A549 (cell line): Measurements from ENCODE around the gene TSNAXIP1. TPM values are rescaled to one million over a fixed set of nuclear protein-coding genes. Genes with fewer than 3 reads are reported as not detected.
"Not testable (repeated sequence)": the region's sequence is repeated elsewhere in the genome, so short reads cannot be mapped to it uniquely, and the experiment has no call there.

Source experiments
- ATAC-seq, 2 experiments: fragments of 200-7000 bp in 1 of 2; fragments of >200 bp in 1 of 2; cut with Nextera tagmentation in 1 of 2; cut with Tn5 transposase in 1 of 2; 3 replicates each; pipeline versions ENCODE4 v1.8.0 to v1.9.1; 2018 to 2020; ENCODE audit warnings: mild to moderate bottlenecking in 1 of 2, moderate library complexity in 1 of 2
- CTCF ChIA-PET: fragments of 300-600 bp; sonication (Branson Sonifier 250); formaldehyde crosslinking; extraction: SDS; loops from one replicate; lab custom pipeline; 2021; ENCODE audit warnings: antibody characterized with exemption, inconsistent platforms; lab: Yijun Ruan, JAX
- POLR2A ChIA-PET: fragments of 350-600 bp; formaldehyde crosslinking; extraction: SDS; loops from one replicate; lab custom pipeline; 2021; ENCODE audit warnings: antibody characterized with exemption, inconsistent platforms; lab: Yijun Ruan, JAX
- DNase-seq, 2 experiments: peaks; one replicate each; pipeline versions ENCODE4 v3.0.0 to v3.0.0-alpha.2; 2011 to 2016; ENCODE audit warnings: low read depth in 1 of 2, low spot score in 1 of 2
- FAIRE-seq: peaks from 2 replicates; lab custom pipeline; 2011; peaks lifted over from hg19 to GRCh38; lab: Jason Lieb, UNC
- H3K27ac ChIP-seq, 2 experiments: fragments of >200 bp; sonication (Bioruptor Twin); formaldehyde crosslinking; 3 replicates each; pipeline ENCODE4 v1.5.1; 2016 to 2017
- H3K4me1 ChIP-seq: fragments of >200 bp; sonication (Bioruptor Twin); formaldehyde crosslinking; 3 replicates; pipeline ENCODE4 v1.6.1; 2016
- H3K4me2 ChIP-seq: fragments of >200 bp; sonication (Bioruptor Twin); formaldehyde crosslinking; 3 replicates; pipeline ENCODE4 v1.6.1; 2016
- H3K4me3 ChIP-seq: fragments of >200 bp; sonication (Bioruptor Twin); formaldehyde crosslinking; 3 replicates; pipeline ENCODE4 v1.5.1; 2016
- H3K9me3 ChIP-seq: fragments of >200 bp; sonication (Bioruptor Twin); formaldehyde crosslinking; 3 replicates; pipeline ENCODE4 v1.6.1; 2016
- CBX8 ChIP-seq: fragments of 200-600 bp; sonication (generic); IDR thresholded peaks from 2 replicates; pipeline ENCODE4 v1.6.1; 2016
- EHMT2 ChIP-seq: fragments of 200-600 bp; sonication (generic); IDR thresholded peaks from 2 replicates; pipeline ENCODE4 v1.6.1; 2016; ENCODE audit warnings: antibody characterized with exemption, low read depth, mild to moderate bottlenecking, moderate library complexity
- EP300 ChIP-seq, 2 experiments: fragments of >200 bp; sonication (Bioruptor Twin); formaldehyde crosslinking; IDR thresholded peaks; 2 replicates in 1 of 2; 3 replicates in 1 of 2; pipeline ENCODE4 v1.6.1; 2016 to 2017
- FOSB ChIP-seq: fragments of 250-450 bp; sonication (Bioruptor Pico); IDR thresholded peaks from 2 replicates; pipeline ENCODE4 v1.5.0; 2020; ENCODE audit warnings: mild to moderate bottlenecking, moderate library complexity
- FOXS1 ChIP-seq: fragments of 250-450 bp; sonication (Bioruptor Pico); IDR thresholded peaks from 2 replicates; pipeline ENCODE4 v1.5.0; 2020; ENCODE audit warnings: mild to moderate bottlenecking, moderate library complexity
- HEYL ChIP-seq: fragments of 250-450 bp; sonication (Bioruptor Pico); IDR thresholded peaks from 2 replicates; pipeline ENCODE4 v1.8.0; 2021; ENCODE audit warnings: mild to moderate bottlenecking, moderate library complexity
- HOXA7 ChIP-seq: fragments of 250-450 bp; sonication (Bioruptor Pico); IDR thresholded peaks from 2 replicates; pipeline ENCODE4 v1.5.0; 2020; ENCODE audit warnings: mild to moderate bottlenecking, moderate library complexity
- HOXB5 ChIP-seq: fragments of 250-450 bp; sonication (Bioruptor Pico); IDR thresholded peaks from 2 replicates; pipeline ENCODE4 v1.5.0; 2020; ENCODE audit warnings: mild to moderate bottlenecking, moderate library complexity
- JUN ChIP-seq, 2 experiments: fragments of >200 bp; sonication (Bioruptor Twin); formaldehyde crosslinking; IDR thresholded peaks; 2 replicates in 1 of 2; 3 replicates in 1 of 2; pipeline ENCODE4 v1.6.1; 2016 to 2017
- KDM1A ChIP-seq: fragments of 200-600 bp; sonication (generic); IDR thresholded peaks from 2 replicates; pipeline ENCODE4 v1.6.1; 2016; ENCODE audit warnings: low read depth, mild to moderate bottlenecking
- KDM5A ChIP-seq: fragments of 200-600 bp; sonication (generic); IDR thresholded peaks from 2 replicates; pipeline ENCODE4 v1.6.1; 2016; ENCODE audit warnings: antibody characterized with exemption, mild to moderate bottlenecking
- RCOR1 ChIP-seq: fragments of 150-350 bp; IDR thresholded peaks from 2 replicates; pipeline ENCODE4 v1.6.1; 2014; ENCODE audit warnings: antibody characterized with exemption, low read length, low read depth
- SREBF2 ChIP-seq: fragments of 450-650 bp; IDR thresholded peaks from 2 replicates; pipeline ENCODE4 v1.6.1; 2014; ENCODE audit warnings: mild to moderate bottlenecking, moderate library complexity
- TP53 ChIP-seq: fragments of 250-450 bp; sonication (Bioruptor Pico); IDR thresholded peaks from 2 replicates; pipeline ENCODE4 v1.5.0; 2021; ENCODE audit warnings: mild to moderate bottlenecking, moderate library complexity
- ZFP36 ChIP-seq: fragments of 450-650 bp; IDR thresholded peaks from 2 replicates; pipeline ENCODE4 v1.6.1; 2014; ENCODE audit warnings: borderline replicate concordance; ENCODE audit not compliant: partially characterized antibody
- ZSCAN20 ChIP-seq: fragments of 250-450 bp; sonication (Bioruptor Pico); IDR thresholded peaks from 2 replicates; pipeline ENCODE4 v1.8.0; 2022; ENCODE audit warnings: mild to moderate bottlenecking, moderate library complexity
- WGBS: methylation state at CpG from one replicate; pipeline ENCODE4 v1.1.6; 2017; ENCODE audit errors: missing lambda C conversion rate; 5-methylcytosine and 5-hydroxymethylcytosine counted together
- polyA plus RNA-seq, 4 experiments: library from polyadenylated mRNA; depleted of rRNA in 3 of 4; stranded (reverse); fragments of >200 nt; fragmentation: RNase III in 1 of 4; extraction: RNeasy Plus Mini Kit Qiagen cat#74134 plus additional on column Dnase treatment in 1 of 4; gene quantifications; 2 replicates in 3 of 4; 3 replicates in 1 of 4; pipeline ENCODE4 v1.2.3, GENCODE V29; 2011 to 2017
- TF ChIP-seq, protein P1 (sequence below): fragments of >200 bp; sonication (Bioruptor Twin); formaldehyde crosslinking; IDR thresholded peaks from 2 replicates; pipeline ENCODE4 v1.6.1; 2016
- TF ChIP-seq, protein P2 (sequence below): IDR thresholded peaks from 2 replicates; pipeline ENCODE4 v1.6.1; 2012
- TF ChIP-seq, protein P3 (sequence below): fragments of 450-650 bp; IDR thresholded peaks from 2 replicates; pipeline ENCODE4 v1.6.1; 2014; ENCODE audit warnings: antibody characterized with exemption
- TF ChIP-seq, protein P4 (sequence below): fragments of 250-450 bp; sonication (Bioruptor Pico); IDR thresholded peaks from 2 replicates; pipeline ENCODE4 v1.5.0; 2021; ENCODE audit warnings: mild to moderate bottlenecking, moderate library complexity, borderline replicate concordance
- TF ChIP-seq, protein P5 (sequence below): fragments of >200 bp; sonication (Bioruptor Twin); formaldehyde crosslinking; IDR thresholded peaks from 3 replicates; pipeline ENCODE4 v1.5.1; 2016

Gene TSNAXIP1
- polyA plus RNA-seq, 2 of the 4 experiments (the other 2 are of a cell fraction), result 0.68 to 1.1 TPM

DNA sequence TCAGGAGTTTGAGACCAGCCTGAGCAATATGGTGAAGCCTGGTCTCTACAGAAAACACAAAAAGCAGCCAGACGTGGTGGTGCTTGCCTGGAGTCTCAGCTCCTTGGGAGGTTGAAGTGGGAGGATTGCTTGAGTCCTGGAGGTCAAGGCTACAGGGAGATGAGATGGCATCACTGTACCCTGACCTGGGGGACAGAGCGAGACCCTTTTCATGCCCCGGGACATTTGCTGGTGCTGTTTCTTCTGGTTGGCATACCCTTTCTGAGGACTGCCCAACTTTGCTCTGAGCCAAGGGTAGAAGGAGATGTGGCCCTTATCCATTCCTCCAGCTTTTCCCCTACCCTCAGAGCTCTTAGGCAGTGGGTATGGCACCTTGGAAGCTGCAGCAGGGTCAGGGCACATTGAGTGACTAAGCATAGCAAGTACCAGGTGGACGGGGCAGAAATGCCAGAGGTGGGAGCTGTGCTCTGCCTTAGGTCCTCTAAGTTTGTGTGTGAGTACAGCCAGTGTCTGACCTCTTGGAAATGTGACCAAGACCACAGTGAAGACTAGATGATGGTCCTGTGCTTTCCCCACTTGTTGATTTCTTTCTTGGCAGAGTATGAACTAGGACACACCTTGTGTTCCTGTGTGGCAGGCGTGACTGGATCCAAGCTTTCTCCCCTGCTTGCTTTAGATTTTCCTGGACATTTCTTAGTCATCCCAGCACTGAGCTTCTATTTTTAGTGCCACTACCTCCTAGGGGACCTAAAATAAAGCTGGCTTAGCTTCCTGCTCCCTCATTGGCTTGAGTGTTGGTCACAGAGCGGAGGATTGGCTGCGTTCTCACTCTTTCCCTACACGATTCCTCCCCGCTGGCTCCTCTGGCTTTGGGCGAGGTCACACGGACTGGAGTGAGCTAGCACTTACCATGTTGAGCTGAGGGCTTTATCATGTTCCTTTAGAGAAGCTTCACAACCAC, 56.2 kb downstream of the TSNAXIP1 start:
- H3K9me3 ChIP-seq, result no peaks in the 10 kb centered on the region
- ChIA-PET POLR2A (interaction anchor here (2.0 kb wide), 1 partner anchor 10 kb away, joined by 5 read pairs; the partner anchor contains the start of gene EDC4), CTCF (interaction anchor here (0.8 to 9.3 kb wide), 12 partner anchors 10 to 382 kb away, joined by 3 to 86 read pairs (median 4); partner anchors contain the start of genes ATP6V0D1 and NRN1L)
- ATAC-seq (peak; percentile 6 to 7; a peak in 2 of 6 replicates), FAIRE-seq (no peak), DNase-seq (no peak)
- peak overlapping the region in 1 of 2 experiments; percentile 20; a peak in 1 of 6 replicates for H3K27ac ChIP-seq
- no peak overlapping the region for H3K4me3 ChIP-seq
- H3K4me1 ChIP-seq, result peaks cover 42% of the 10 kb centered on the region
- WGBS, result 90% methylated on average over 11 of the region's 11 CpGs
- no peak for TF ChIP-seq KDM5A
- TF ChIP-seq RCOR1, result no peak
- H3K4me2 ChIP-seq, result peak overlapping the region; percentile 33; the same call in 2 of the 3 replicates

DNA sequence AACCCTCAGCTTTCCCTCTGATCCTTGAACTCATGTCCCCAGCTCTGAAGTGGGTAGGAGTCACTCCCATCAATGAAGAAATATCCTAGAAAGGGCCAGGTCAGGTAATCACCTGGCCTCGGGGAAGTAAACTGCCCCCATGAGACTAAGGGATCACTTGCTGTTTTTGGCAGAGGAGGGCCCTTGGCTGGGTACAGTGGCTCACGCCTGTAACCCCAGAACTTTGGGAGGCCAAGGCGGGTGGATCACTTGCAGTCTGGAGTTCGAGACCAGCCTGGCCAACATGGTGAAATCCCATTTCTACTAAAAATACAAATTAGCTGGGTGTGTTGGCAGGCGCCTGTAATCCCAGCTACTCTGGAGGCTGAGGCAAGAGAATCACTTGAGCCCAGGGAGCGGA, 57.4 kb downstream of the TSNAXIP1 start:
- H3K9me3 ChIP-seq, H3K27ac ChIP-seq, FAIRE-seq, ATAC-seq, POLR2A ChIA-PET, H3K4me2 ChIP-seq, H3K4me3 ChIP-seq, DNase-seq: not testable (repeated sequence)
- WGBS, result 90% methylated on average over 6 of the region's 6 CpGs
- CTCF ChIA-PET, result interaction anchor here (0.6 to 9.3 kb wide), 10 partner anchors 8 to 579 kb away, joined by 3 to 86 read pairs (median 4); partner anchors contain the start of gene NRN1L
- H3K4me1 ChIP-seq, result peaks cover 32% of the 10 kb centered on the region

DNA sequence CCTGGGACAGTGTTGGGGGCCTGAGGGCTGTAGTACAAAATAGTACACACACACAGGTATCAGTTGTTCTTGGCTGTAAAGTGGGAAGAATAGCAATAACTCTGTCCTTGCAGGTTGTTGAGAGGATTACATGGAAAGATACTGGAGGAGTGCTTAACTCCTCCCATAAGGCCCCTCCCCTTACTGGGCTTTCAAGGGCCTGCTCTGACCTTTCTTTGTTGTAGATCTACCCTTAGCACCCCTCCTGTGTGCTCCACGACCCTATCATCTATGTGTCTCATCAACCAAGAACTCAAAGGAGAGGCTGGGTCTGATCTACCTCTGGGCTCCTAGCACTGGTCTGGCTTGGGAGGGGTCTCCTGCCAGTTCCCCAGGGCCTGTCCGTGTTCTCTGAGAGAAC, 57.9 kb downstream of the TSNAXIP1 start:
- H3K4me2 ChIP-seq, result no peak overlapping the region
- peak; percentile 32 to 57; a peak in 4 of 6 replicates for ATAC-seq
- FAIRE-seq, result no peak
- TF ChIP-seq HOXB5 (CRISPR knock-in tag) (no peak), FOXS1 (CRISPR knock-in tag) (no peak), FOSB (CRISPR knock-in tag) (no peak), JUN (IDR thresholded peaks at IDR 0.05) (no peak), KDM5A (no peak), ZFP36 (no peak), HOXA7 (no peak), SREBF2 (no peak), KDM1A (no peak), HEYL (CRISPR knock-in tag) (no peak), ZSCAN20 (CRISPR knock-in tag) (no peak), EP300 (IDR thresholded peaks at IDR 0.05) (no peak), TP53 (CRISPR knock-in tag) (no peak), EHMT2 (no peak), CBX8 (no peak)
- TF ChIP-seq, protein P1, sequence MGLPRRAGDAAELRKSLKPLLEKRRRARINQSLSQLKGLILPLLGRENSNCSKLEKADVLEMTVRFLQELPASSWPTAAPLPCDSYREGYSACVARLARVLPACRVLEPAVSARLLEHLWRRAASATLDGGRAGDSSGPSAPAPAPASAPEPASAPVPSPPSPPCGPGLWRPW, result no peak
- TF ChIP-seq, protein P2, sequence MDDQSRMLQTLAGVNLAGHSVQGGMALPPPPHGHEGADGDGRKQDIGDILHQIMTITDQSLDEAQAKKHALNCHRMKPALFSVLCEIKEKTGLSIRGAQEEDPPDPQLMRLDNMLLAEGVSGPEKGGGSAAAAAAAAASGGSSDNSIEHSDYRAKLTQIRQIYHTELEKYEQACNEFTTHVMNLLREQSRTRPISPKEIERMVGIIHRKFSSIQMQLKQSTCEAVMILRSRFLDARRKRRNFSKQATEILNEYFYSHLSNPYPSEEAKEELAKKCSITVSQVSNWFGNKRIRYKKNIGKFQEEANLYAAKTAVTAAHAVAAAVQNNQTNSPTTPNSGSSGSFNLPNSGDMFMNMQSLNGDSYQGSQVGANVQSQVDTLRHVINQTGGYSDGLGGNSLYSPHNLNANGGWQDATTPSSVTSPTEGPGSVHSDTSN, result no peak
- TF ChIP-seq, protein P3, sequence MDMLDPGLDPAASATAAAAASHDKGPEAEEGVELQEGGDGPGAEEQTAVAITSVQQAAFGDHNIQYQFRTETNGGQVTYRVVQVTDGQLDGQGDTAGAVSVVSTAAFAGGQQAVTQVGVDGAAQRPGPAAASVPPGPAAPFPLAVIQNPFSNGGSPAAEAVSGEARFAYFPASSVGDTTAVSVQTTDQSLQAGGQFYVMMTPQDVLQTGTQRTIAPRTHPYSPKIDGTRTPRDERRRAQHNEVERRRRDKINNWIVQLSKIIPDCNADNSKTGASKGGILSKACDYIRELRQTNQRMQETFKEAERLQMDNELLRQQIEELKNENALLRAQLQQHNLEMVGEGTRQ, result no peak
- TF ChIP-seq, protein P4, sequence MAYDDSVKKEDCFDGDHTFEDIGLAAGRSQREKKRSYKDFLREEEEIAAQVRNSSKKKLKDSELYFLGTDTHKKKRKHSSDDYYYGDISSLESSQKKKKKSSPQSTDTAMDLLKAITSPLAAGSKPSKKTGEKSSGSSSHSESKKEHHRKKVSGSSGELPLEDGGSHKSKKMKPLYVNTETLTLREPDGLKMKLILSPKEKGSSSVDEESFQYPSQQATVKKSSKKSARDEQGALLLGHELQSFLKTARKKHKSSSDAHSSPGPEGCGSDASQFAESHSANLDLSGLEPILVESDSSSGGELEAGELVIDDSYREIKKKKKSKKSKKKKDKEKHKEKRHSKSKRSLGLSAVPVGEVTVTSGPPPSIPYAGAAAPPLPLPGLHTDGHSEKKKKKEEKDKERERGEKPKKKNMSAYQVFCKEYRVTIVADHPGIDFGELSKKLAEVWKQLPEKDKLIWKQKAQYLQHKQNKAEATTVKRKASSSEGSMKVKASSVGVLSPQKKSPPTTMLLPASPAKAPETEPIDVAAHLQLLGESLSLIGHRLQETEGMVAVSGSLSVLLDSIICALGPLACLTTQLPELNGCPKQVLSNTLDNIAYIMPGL (CRISPR knock-in tag), result no peak
- TF ChIP-seq, protein P5, sequence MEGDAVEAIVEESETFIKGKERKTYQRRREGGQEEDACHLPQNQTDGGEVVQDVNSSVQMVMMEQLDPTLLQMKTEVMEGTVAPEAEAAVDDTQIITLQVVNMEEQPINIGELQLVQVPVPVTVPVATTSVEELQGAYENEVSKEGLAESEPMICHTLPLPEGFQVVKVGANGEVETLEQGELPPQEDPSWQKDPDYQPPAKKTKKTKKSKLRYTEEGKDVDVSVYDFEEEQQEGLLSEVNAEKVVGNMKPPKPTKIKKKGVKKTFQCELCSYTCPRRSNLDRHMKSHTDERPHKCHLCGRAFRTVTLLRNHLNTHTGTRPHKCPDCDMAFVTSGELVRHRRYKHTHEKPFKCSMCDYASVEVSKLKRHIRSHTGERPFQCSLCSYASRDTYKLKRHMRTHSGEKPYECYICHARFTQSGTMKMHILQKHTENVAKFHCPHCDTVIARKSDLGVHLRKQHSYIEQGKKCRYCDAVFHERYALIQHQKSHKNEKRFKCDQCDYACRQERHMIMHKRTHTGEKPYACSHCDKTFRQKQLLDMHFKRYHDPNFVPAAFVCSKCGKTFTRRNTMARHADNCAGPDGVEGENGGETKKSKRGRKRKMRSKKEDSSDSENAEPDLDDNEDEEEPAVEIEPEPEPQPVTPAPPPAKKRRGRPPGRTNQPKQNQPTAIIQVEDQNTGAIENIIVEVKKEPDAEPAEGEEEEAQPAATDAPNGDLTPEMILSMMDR, result no peak
- no peak for DNase-seq
- CTCF ChIA-PET, result interaction anchor here (0.6 to 9.3 kb wide), 10 partner anchors 9 to 580 kb away, joined by 3 to 86 read pairs (median 4); partner anchors contain the start of gene NRN1L
- POLR2A ChIA-PET, result no interaction called here
- WGBS, result 83% methylated on average over 2 of the region's 2 CpGs
- H3K9me3 ChIP-seq, result no peaks in the 10 kb centered on the region
- H3K4me3 ChIP-seq, result no peak overlapping the region
- H3K4me1 ChIP-seq, result peaks cover 32% of the 10 kb centered on the region
- H3K27ac ChIP-seq, result no peak overlapping the region
